DND-41 (cell line): Measurements from ENCODE around the gene PTGS2.

Source experiments
- EZH2 ChIP-seq: IDR thresholded peaks from 3 replicates; pipeline ENCODE4 v1.6.1; 2012; ENCODE audit warnings: borderline replicate concordance, low read depth, mild to moderate bottlenecking, moderate library complexity, low read length, inconsistent platforms; ENCODE audit not compliant: severe bottlenecking
- TF ChIP-seq, protein P1 (sequence below): IDR thresholded peaks from 2 replicates; pipeline ENCODE4 v1.5.1; 2012; ENCODE audit warnings: borderline replicate concordance, low read length, moderate library complexity, mild to moderate bottlenecking; ENCODE audit not compliant: poor library complexity, severe bottlenecking; ENCODE audit errors: extremely low read depth

DNA sequence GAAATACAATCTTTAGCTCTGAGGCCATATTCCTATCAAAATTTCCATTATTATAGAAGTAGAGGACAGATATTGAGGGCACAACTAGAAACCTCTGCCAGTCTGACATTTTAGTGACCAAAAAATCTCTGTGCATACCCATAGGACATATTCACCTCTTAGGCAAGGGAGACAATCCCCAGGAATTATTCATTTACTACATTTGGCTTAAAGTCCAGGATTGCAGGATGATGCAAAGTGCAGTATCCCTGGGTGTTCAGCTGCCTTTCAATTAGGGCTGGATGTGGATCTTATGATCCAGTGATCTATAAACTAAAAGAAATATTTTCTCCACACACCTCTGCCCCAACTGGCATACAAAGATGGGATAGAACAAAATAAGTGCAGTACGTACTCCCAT, 50.9 kb downstream of the PTGS2 start:
- TF ChIP-seq, protein P1, sequence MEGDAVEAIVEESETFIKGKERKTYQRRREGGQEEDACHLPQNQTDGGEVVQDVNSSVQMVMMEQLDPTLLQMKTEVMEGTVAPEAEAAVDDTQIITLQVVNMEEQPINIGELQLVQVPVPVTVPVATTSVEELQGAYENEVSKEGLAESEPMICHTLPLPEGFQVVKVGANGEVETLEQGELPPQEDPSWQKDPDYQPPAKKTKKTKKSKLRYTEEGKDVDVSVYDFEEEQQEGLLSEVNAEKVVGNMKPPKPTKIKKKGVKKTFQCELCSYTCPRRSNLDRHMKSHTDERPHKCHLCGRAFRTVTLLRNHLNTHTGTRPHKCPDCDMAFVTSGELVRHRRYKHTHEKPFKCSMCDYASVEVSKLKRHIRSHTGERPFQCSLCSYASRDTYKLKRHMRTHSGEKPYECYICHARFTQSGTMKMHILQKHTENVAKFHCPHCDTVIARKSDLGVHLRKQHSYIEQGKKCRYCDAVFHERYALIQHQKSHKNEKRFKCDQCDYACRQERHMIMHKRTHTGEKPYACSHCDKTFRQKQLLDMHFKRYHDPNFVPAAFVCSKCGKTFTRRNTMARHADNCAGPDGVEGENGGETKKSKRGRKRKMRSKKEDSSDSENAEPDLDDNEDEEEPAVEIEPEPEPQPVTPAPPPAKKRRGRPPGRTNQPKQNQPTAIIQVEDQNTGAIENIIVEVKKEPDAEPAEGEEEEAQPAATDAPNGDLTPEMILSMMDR: no peak
- TF ChIP-seq EZH2: no peak
